Body of pancreas (tissue), 4 donors: ENCODE data around the gene FSIP2.

Experiments used
- POLR2A ChIP-seq, 3 donors: fragments of 450-650 bp; IDR thresholded peaks; one replicate each; pipeline ENCODE4 v1.6.1; 2016; ENCODE audit warnings: antibody characterized with exemption in 3 of 3, mild to moderate bottlenecking in 2 of 3
- TF ChIP-seq, protein P1 (sequence below), 7 experiments: fragments of 450-650 bp in 4 of 7; fragments of 200-600 bp in 3 of 7; sonication (generic) in 3 of 7; IDR thresholded peaks; one replicate each; pipeline ENCODE4 v1.5.1; 2016 to 2019; ENCODE audit warnings: antibody characterized with exemption in 7 of 7

DNA sequence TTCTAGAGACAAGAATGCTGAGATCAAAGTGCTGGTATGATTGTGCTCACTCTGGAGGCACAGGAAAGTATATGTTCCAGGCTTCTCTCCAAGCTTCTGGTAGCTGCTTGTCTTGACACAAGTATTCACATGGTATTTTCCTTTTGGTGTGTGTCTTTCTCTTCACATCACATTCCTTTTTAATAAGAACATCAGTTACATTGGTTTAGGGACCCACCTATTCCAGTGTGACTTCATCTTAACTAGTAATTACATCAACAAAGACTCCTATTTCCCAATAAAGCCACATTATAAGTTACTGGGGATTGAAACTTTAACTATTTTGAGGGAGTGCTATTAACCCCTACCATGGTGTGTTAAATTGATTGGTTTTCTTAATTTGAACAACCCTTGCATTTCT, 119.1 kb downstream of the FSIP2 start:
- TF ChIP-seq, protein P1, sequence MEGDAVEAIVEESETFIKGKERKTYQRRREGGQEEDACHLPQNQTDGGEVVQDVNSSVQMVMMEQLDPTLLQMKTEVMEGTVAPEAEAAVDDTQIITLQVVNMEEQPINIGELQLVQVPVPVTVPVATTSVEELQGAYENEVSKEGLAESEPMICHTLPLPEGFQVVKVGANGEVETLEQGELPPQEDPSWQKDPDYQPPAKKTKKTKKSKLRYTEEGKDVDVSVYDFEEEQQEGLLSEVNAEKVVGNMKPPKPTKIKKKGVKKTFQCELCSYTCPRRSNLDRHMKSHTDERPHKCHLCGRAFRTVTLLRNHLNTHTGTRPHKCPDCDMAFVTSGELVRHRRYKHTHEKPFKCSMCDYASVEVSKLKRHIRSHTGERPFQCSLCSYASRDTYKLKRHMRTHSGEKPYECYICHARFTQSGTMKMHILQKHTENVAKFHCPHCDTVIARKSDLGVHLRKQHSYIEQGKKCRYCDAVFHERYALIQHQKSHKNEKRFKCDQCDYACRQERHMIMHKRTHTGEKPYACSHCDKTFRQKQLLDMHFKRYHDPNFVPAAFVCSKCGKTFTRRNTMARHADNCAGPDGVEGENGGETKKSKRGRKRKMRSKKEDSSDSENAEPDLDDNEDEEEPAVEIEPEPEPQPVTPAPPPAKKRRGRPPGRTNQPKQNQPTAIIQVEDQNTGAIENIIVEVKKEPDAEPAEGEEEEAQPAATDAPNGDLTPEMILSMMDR (IDR thresholded peaks at IDR 0.05), result no peak
- TF ChIP-seq POLR2A (IDR thresholded peaks at IDR 0.05), result no peak
